ENCODE results near the gene SMIM21.

The SMIM21 gene

GRCh38 chr18:75427603-75428002 lies at the start of gene SMIM21:
Gene SMIM21 (minus strand): TSS chr18:75427703. CDS start chr18:75427563, 140 bp downstream.
- no peak for DNase-seq

GRCh38 chr18:75475228-75475627 lies 47.7 kb upstream of the SMIM21 start:
- DNase-seq = peak in 1 of 2 experiments; percentile 4

- DNase-seq = no peak
Measured at GRCh38 chr18:75474332-75474731, 46.8 kb upstream of the SMIM21 start.

GRCh38 chr18:75473316-75473715 lies 45.8 kb upstream of the SMIM21 start:
- DNase-seq = no peak

- DNase-seq = no peak
Measured at GRCh38 chr18:75472906-75473305, 45.4 kb upstream of the SMIM21 start.

GRCh38 chr18:75472396-75472795 lies 44.9 kb upstream of the SMIM21 start:
- DNase-seq = no peak

GRCh38 chr18:75471850-75472249 lies 44.3 kb upstream of the SMIM21 start:
- no peak for DNase-seq

GRCh38 chr18:75467851-75468250 lies 40.3 kb upstream of the SMIM21 start:
- DNase-seq = no peak

GRCh38 chr18:75467281-75467795 lies 39.8 kb upstream of the SMIM21 start:
- DNase-seq = no peak

- DNase-seq = no peak
Measured at GRCh38 chr18:75464356-75464755, 36.9 kb upstream of the SMIM21 start.

GRCh38 chr18:75462178-75462832 lies 34.8 kb upstream of the SMIM21 start:
- DNase-seq = no peak

GRCh38 chr18:75456199-75456631 lies 28.7 kb upstream of the SMIM21 start:
- no peak for DNase-seq

GRCh38 chr18:75455249-75456198 lies 28.0 kb upstream of the SMIM21 start:
- DNase-seq = no peak

GRCh38 chr18:75454022-75454795 lies 26.7 kb upstream of the SMIM21 start:
- DNase-seq = no peak

GRCh38 chr18:75450906-75451305 lies 23.4 kb upstream of the SMIM21 start:
- no peak for DNase-seq

GRCh38 chr18:75441896-75442295 lies 14.4 kb upstream of the SMIM21 start:
- no peak for DNase-seq

GRCh38 chr18:75439348-75439747 lies 11.8 kb upstream of the SMIM21 start:
- no peak for DNase-seq

GRCh38 chr18:75438891-75439290 lies 11.4 kb upstream of the SMIM21 start:
- no peak for DNase-seq

GRCh38 chr18:75437979-75438378 lies 10.5 kb upstream of the SMIM21 start:
- DNase-seq = no peak

GRCh38 chr18:75433098-75433497 lies 5.6 kb upstream of the SMIM21 start:
- no peak for DNase-seq

- DNase-seq = no peak
Measured at GRCh38 chr18:75429975-75430374, 2.5 kb upstream of the SMIM21 start.

GRCh38 chr18:75428490-75428889 lies 987 bp upstream of the SMIM21 start:
- no peak for DNase-seq

GRCh38 chr18:75422341-75422910 lies 5.1 kb downstream of the SMIM21 start:
- DNase-seq = no peak

All from AML-193 (cell line).